Measurements from ENCODE around the gene CPXM2. TPM values are rescaled to one million over a fixed set of nuclear protein-coding genes. Genes with fewer than 3 reads are reported as not detected.

CPXM2 gene
- total RNA-seq, 4 donors from 2014 or later, result 56.8 to 150 (median 96.9) TPM

DNA sequence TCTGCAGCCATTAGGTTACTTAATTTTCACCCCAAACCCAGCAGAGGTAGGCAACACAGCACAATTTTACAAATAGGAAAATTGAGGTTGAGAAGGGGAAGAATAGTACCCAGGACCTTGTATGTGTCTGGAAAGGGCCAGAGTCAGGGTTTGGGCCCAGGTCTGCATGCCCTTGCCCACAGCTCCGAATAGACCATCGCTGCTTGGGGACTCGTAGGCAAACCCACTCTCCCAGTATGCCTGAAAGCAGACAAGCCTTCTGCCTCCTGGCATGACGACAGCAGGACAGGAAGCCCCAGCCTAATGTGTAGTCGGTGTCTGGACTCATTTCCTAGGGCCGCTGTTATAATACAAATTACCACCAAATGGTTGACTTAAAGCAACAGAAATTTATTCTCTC is 133.8 kb downstream of the CPXM2 start:
- no peak overlapping the region for H3K4me3 ChIP-seq
- H3K27ac ChIP-seq (replicated peaks in 1 of 4), result no peak overlapping the region
- H3K36me3 ChIP-seq, result peaks cover 0 to 90% (median 46%) of the 10 kb centered on the region in 4 donors
- H3K9me3 ChIP-seq, result no peaks in the 10 kb centered on the region
- H3K4me1 ChIP-seq, result peaks cover 0 to 11% (median 0%) of the 10 kb centered on the region in 4 donors
- no peaks in the 10 kb centered on the region for H3K27me3 ChIP-seq
- no peak for TF ChIP-seq EP300 (IDR thresholded peaks at IDR 0.05)
- TF ChIP-seq POLR2A (IDR thresholded peaks at IDR 0.05; ENCODE audit: low read depth), result no peak
- TF ChIP-seq, protein P1, sequence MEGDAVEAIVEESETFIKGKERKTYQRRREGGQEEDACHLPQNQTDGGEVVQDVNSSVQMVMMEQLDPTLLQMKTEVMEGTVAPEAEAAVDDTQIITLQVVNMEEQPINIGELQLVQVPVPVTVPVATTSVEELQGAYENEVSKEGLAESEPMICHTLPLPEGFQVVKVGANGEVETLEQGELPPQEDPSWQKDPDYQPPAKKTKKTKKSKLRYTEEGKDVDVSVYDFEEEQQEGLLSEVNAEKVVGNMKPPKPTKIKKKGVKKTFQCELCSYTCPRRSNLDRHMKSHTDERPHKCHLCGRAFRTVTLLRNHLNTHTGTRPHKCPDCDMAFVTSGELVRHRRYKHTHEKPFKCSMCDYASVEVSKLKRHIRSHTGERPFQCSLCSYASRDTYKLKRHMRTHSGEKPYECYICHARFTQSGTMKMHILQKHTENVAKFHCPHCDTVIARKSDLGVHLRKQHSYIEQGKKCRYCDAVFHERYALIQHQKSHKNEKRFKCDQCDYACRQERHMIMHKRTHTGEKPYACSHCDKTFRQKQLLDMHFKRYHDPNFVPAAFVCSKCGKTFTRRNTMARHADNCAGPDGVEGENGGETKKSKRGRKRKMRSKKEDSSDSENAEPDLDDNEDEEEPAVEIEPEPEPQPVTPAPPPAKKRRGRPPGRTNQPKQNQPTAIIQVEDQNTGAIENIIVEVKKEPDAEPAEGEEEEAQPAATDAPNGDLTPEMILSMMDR (IDR thresholded peaks at IDR 0.05), result no peak
- no peak for TF ChIP-seq POLR2AphosphoS5 (IDR thresholded peaks at IDR 0.05)
- 56% methylated on average over 3 of the region's 6 CpGs for WGBS
- no peak for DNase-seq (ENCODE audit: extremely low spot score)
- intact Hi-C loops (cut with DNase I), result no loop called here

DNA sequence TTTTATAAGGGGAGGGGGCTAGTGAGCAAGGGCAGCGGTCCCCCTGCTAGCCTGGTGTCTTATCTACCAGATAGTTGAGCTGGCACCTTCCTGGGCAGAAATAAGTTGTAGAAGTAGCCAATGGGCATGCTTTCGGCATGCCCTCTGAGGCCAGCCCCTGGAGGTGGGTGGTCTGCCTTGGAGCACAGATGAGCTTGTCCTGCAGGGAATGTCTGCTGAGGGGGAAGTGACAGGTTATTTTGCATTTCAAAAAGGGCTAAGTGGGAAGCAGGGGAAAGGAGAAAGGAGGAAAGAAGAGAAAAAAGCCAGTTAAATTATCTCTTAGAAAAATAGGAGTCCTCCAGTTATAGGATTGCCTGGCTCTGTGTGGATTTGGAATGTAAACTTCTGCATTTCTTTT is 136.5 kb downstream of the CPXM2 start:
- Histone ChIP-seq H3K27ac (replicated peaks in 1 of 4) (no peak overlapping the region), H3K4me3 (no peak overlapping the region), H3K27me3 (no peaks in the 10 kb centered on the region), H3K4me1 (peaks cover 0 to 7% (median 0%) of the 10 kb centered on the region in 4 donors), H3K36me3 (peaks cover 0 to 87% (median 40%) of the 10 kb centered on the region in 4 donors), H3K9me3 (no peaks in the 10 kb centered on the region)
- 54% methylated on average over 2 of the region's 2 CpGs for WGBS
- TF ChIP-seq EP300 (IDR thresholded peaks at IDR 0.05) (no peak), POLR2A (IDR thresholded peaks at IDR 0.05; ENCODE audit: low read depth) (no peak), POLR2AphosphoS5 (IDR thresholded peaks at IDR 0.05) (no peak)
- TF ChIP-seq, protein P1 (IDR thresholded peaks at IDR 0.05), result no peak
- intact Hi-C loops (cut with DNase I), result no loop called here
- no peak for DNase-seq (ENCODE audit: extremely low spot score)

DNA sequence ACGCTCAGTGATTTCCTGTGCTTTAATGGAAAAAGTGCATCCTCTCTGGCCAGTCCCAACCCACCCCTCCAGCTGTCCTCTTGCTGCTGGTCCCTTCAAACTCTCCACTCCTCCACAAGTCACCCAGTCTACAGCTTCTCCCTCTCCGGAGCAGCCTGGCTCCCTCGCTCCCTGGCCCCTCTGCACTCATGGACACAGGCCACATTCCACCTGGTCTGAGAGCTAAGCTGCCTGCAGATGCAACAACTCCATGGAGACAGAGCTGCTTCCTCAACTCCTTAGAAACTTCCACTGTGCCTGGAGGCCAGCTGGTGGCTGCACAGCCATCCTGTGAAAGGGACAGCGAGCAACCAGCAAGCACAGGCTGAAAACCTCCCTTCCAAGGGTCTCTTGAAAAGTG is 137.5 kb downstream of the CPXM2 start:
- DNase-seq (ENCODE audit: extremely low spot score), result no peak

DNA sequence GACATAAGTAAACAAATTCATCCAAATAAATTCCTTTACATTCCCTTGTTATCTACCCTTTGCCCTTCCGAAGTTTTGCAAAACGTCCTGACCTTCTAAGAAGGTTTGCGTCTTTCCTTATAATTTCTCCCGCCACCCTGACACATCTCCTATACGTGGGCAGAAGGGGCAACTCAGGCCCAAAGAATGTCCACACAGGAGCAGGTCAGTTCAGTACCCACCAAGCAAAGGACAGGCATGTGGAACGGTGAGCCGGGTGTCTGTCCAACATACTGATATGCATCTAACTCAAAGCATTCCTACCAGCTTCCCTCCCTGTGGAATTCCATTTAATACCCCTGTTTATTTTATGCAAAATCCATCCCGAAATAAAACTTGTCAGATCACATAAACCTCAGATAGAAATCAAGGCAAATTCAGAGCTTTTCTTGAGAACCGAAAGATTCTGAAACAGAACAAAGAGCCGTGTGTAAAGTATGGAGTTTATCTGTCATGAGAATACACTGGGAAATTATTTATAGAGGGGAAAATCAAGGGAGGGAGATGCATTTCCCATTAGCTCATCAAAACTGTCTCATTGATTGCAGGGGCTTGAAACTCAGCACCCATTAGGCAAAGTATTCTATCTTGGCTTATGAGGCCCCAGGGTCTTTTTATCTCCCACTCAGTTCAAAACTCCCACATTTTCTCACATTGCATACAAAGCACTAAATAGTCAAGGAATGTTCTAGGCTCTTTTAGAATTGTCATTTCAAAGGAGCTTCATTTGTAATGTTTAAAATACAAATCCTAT is 140.1 kb downstream of the CPXM2 start:
- Histone ChIP-seq H3K36me3 (peaks cover 0 to 75% (median 38%) of the 10 kb centered on the region in 4 donors), H3K9me3 (no peaks in the 10 kb centered on the region), H3K4me1 (peaks cover 0 to 6% (median 3%) of the 10 kb centered on the region in 4 donors), H3K27ac (replicated peaks in 1 of 4) (no peak overlapping the region), H3K4me3 (no peak overlapping the region), H3K27me3 (no peaks in the 10 kb centered on the region)
- no peak for TF ChIP-seq POLR2AphosphoS5 (IDR thresholded peaks at IDR 0.05)
- 72% methylated on average over 10 of the region's 10 CpGs for WGBS
- intact Hi-C loops (cut with DNase I), result no loop called here
- DNase-seq (ENCODE audit: extremely low spot score), result no peak

More for the DNA sequence above, 137.5 kb downstream of the CPXM2 start:
- intact Hi-C loops (cut with DNase I), result no loop called here
- 80% methylated on average over 4 of the region's 4 CpGs for WGBS
- H3K4me1 ChIP-seq, result no peaks in the 10 kb centered on the region
- H3K4me3 ChIP-seq, result no peak overlapping the region
- no peaks in the 10 kb centered on the region for H3K9me3 ChIP-seq
- H3K36me3 ChIP-seq, result peaks cover 0 to 81% (median 37%) of the 10 kb centered on the region in 4 donors
- TF ChIP-seq, protein P1 (IDR thresholded peaks at IDR 0.05), result no peak
- TF ChIP-seq EP300 (IDR thresholded peaks at IDR 0.05), result no peak
- no peak for TF ChIP-seq POLR2A (IDR thresholded peaks at IDR 0.05; ENCODE audit: low read depth)
- no peak for TF ChIP-seq POLR2AphosphoS5 (IDR thresholded peaks at IDR 0.05)
- no peak overlapping the region for H3K27ac ChIP-seq (replicated peaks in 1 of 4)
- H3K27me3 ChIP-seq, result no peaks in the 10 kb centered on the region

DNA sequence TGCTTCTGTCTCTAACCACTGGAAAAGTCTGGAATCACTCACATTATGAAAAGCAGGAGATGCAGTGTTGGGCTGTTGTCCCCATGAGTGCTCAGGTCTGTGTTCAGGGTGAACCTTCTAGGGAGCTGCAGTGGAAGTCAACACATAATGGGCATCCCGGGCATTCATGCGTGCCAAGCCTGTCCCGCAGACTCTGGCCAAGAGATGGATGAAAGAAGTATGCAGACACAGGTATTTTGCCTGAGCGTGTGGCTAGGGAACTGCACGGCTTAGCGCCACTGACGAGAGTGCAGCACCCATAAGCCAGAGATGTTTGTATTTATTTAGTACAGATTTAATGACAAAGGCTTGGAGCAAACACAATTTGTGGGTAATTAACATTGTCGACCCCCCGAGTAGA is 140.7 kb downstream of the CPXM2 start:
- Histone ChIP-seq H3K36me3 (peaks cover 0 to 70% (median 35%) of the 10 kb centered on the region in 4 donors), H3K27ac (replicated peaks in 1 of 4) (no peak overlapping the region), H3K9me3 (no peaks in the 10 kb centered on the region), H3K4me3 (no peak overlapping the region), H3K4me1 (peaks cover 0 to 12% (median 8%) of the 10 kb centered on the region in 4 donors), H3K27me3 (no peaks in the 10 kb centered on the region)
- 89% methylated on average over 9 of the region's 9 CpGs for WGBS
- DNase-seq (ENCODE audit: extremely low spot score), result no peak
- intact Hi-C loops (cut with DNase I), result no loop called here
- TF ChIP-seq EP300 (IDR thresholded peaks at IDR 0.05), result no peak
- TF ChIP-seq, protein P1 (IDR thresholded peaks at IDR 0.05), result no peak
- TF ChIP-seq POLR2A (IDR thresholded peaks at IDR 0.05; ENCODE audit: low read depth), result no peak
- TF ChIP-seq POLR2AphosphoS5 (IDR thresholded peaks at IDR 0.05), result no peak

All from esophagus muscularis mucosa (tissue), 4 donors.